Measurements from ENCODE around the gene AGBL4. TPM values are rescaled to one million over a fixed set of nuclear protein-coding genes. Genes with fewer than 3 reads are reported as not detected.

AGBL4 gene
- total and polyA plus RNA-seq, 2 of the 4 experiments (the other 2 are of a cell fraction): not detected

GRCh38 chr1:48640836-48641492 is 1382.8 kb downstream of the AGBL4 start:
- H3K4me1 ChIP-seq (ENCODE audit: control insufficient read depth, insufficient read depth, low read length): no peaks in the 10 kb centered on the region
- H2BK15ac ChIP-seq (ENCODE audit: low read depth, low read length): no peak overlapping the region
- no peak overlapping the region for H2BK120ac ChIP-seq (ENCODE audit: low read depth, low read length)
- ATAC-seq (ENCODE audit: low read depth) (no peak), DNase-seq (no peak)
- H3K56ac ChIP-seq (ENCODE audit: extremely low read depth, insufficient read depth, low read length): no peak overlapping the region
- H3K9me1 ChIP-seq (ENCODE audit: insufficient read depth, low read length): no peaks in the 10 kb centered on the region
- H3K27ac ChIP-seq (ENCODE audit: insufficient read depth, low read length): no peak overlapping the region
- H3K36me3 ChIP-seq (ENCODE audit: control insufficient read depth, insufficient read depth, low read length): no peaks in the 10 kb centered on the region
- in situ Hi-C loops (cut with MboI; ENCODE audit: low sequenced_read_pairs): no loop called here
- H2AFZ ChIP-seq (replicated peaks; ENCODE audit: low read length, poor library complexity): no peak overlapping the region
- H3K4me2 ChIP-seq (ENCODE audit: low read depth, low read length): no peak overlapping the region
- no peak overlapping the region for H4K5ac ChIP-seq (ENCODE audit: low read depth, low read length)
- intact Hi-C loops (cut with micrococcal nuclease): no loop called here
- 20% methylated on average over 1 of the region's 5 CpGs; no CpG with 5 or more reads in 1 of the 2 experiments for WGBS, 2 experiments (ENCODE audit: extremely low coverage in 2 of 2, insufficient read length in 1 of 2)
- H3K14ac ChIP-seq (replicated peaks; ENCODE audit: low read depth, low read length): no peak overlapping the region
- no peak overlapping the region for H3K23ac ChIP-seq (ENCODE audit: low read depth, low read length)
- H2AK9ac ChIP-seq (replicated peaks; ENCODE audit: low read depth, low read length, poor library complexity): no peak overlapping the region
- no peak overlapping the region for H3K4ac ChIP-seq (ENCODE audit: low read depth, low read length)
- H2AK5ac ChIP-seq (ENCODE audit: low read depth, low read length): no peak overlapping the region
- H3K18ac ChIP-seq (ENCODE audit: low read depth, low read length): no peak overlapping the region
- no peak overlapping the region for H2BK5ac ChIP-seq (ENCODE audit: low read depth, low read length, poor library complexity, severe bottlenecking)
- H3K27me3 ChIP-seq (ENCODE audit: control insufficient read depth, insufficient read depth, low read length): no peaks in the 10 kb centered on the region
- no peaks in the 10 kb centered on the region for H4K20me1 ChIP-seq (ENCODE audit: insufficient read depth, low read length)
- no peak overlapping the region for H4K8ac ChIP-seq (ENCODE audit: low read depth in 2 of 2, low read length in 2 of 2)
- no peaks in the 10 kb centered on the region for H3K9me3 ChIP-seq (ENCODE audit: control insufficient read depth, insufficient read depth, low read length)
- H3K4me3 ChIP-seq (ENCODE audit: insufficient read depth, low read depth, low read length): no peak overlapping the region
- ChIA-PET POLR2A (ENCODE audit: unreplicated experiment) (no interaction called here), CTCF (no interaction called here)
- dilution Hi-C loops (cut with HindIII; ENCODE audit: low sequenced_read_pairs, unreplicated experiment): no loop called here
- TF ChIP-seq CHD1 (IDR thresholded peaks at IDR 0.05; ENCODE audit: low read depth, low read length): no peak
- H2BK20ac ChIP-seq (ENCODE audit: low read depth, low read length): no peak overlapping the region
- no peaks in the 10 kb centered on the region for H3K79me1 ChIP-seq (ENCODE audit: low read depth in 1 of 2, low read length in 2 of 2)
- no peak overlapping the region for H4K91ac ChIP-seq (ENCODE audit: insufficient read depth, low read depth, low read length)
- no TSS peak for BruUV-seq (replicated peaks)
- H3K9ac ChIP-seq (ENCODE audit: low read depth, low read length): no peak overlapping the region
